ENCODE results near the gene PLCD3.

The PLCD3 gene

DNA sequence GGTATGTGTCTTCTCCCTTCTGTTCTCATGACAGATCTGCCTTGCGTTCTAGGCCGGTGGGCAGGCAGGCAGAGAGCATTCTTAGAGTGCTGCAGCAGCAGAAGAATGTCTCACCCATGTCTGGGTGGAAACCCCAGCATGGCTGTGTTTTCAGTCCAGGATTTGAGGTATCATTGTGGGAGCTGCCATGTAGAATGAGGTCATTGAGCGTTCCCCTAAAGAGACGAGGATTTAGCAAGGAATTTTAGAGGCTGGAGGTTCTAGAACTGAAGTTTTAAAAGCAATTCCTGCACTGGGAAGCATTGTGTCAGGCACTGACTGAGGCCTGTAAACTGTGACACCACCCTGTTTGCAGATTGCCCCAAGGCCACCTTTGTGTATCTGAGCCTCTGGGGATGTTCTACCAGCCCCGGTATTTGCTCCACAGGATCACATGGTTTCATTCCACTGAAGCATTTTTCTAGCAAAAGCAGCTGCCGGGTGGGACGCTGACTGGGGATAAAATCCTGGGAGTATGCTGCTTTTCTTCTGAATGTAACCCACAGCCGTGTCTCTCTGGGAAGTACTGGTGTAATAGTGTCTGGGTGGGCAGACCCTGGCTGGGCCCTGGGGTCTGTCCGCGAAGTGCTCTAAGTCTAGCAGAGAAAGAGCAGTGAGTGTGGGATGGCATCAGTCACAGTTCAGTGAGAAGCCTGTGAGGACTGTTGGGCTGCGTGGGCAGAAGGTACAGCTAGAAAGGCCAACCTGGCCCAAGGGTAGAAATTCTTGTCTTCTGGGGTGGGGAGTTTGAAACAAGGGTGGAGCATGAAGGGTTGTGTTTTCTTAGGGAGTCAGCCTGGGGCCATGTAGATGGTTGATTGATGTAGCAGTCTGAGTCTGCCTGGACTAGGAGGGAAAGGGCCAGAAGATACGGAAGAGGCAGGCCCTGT, 30.2 kb downstream of the PLCD3 start:
- DNase-seq = no peak

DNA sequence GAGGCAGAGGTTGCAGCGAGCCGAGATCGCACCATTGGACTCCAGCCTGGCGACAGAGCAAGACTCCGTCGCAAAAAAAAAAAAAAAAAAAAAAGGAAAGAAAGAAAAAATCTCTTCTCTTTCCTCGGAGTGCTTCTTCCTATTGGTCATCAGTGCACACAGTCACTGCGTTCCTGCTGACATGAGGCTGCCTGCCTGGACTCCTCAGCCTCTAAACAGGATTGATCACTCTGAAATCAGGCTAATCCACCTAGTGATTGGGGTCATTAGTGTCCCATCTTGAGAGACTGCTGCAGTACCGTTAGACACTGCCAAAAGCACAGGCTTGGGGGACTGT, 30.8 kb downstream of the PLCD3 start:
- no peak for DNase-seq

DNA sequence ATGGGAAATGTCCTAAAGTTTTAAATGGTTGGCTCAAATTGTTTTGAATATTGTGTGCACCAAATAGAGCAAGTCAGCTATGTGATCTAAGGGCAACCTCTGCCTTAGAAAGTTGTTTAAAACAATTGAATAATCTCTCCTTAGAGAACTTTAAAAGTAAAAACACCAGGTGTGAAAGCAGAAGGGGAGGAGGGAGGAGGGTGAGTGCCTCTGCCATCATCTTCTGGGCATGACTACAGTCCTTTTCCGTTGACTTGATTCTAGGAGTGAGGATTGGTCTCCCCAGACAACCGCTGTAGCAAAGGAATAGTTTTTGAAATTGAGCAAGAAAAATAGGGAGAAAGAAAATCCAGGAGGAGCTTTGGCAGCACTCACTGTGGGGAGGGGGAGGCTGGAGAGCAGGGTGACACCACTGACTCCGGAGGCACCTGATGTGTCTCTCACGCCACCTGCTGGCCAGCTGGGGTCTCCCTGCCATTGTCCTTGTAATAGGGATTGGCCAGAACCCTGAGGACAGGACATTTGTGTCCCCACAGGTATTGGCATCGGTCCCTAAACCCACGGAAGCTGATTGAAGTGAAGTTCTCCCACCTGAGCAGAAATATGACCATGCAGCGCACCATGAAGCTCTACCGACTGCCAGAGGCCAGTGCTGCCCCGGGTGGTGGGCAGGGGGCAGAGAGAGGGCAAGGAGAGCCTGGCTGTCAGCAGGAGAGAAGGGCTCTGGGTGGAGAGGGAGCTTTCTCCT, 33.3 kb downstream of the PLCD3 start:
- peak; percentile 45 for DNase-seq

DNA sequence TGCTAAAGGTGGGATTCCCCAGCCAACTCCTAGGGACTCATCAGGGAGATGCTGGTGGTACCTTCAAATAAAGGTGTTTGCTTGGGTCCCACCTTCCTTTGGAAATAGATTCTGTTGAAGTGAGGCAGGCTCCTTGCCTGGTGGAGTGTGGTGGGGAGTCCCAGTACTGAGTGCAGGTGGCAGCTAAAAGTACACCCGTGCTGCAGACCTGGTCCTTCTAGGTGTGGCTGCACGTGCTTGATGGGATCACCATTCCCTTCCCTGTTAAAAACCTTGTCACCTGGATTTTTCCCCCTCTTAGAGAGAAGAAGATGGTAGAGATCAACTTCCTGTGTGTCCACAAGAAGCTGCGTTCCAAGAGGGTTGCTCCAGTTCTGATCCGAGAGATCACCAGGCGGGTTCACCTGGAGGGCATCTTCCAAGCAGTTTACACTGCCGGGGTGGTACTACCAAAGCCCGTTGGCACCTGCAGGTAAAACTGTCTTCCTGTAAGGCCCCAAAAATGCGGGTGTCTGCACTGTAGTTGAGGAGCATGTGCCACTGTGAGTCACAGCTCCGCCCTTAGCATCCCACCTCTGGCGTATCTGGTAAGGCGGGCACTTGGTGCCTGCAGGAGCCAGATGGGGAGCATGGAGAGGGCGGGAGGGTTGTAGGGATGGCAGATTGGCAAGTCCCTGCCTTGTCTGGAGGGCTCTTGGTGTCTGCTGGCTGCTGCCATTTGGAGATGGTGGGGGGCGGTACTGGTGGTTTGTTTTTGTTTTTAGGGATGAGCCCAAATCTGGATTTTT, 34.0 kb downstream of the PLCD3 start:
- no peak for DNase-seq

DNA sequence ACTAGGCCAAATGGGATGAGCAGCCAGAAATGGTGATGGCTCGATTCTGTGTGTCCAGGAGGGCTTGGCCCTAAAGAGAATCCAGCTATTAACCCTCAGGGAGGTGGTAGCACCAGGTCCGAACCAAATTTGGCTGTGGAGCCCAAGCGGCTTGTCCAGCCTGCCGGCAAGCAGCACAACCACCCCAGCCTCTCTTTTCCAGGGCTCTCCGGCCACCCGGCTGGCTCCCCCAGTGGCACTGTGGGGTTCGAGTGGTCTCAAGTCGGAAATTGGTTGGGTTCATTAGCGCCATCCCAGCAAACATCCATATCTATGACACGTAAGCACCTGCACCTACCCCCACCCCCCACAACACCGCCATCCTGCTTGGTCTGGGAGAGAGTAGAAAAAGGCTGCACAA, 35.4 kb downstream of the PLCD3 start:
- no peak for DNase-seq

DNA sequence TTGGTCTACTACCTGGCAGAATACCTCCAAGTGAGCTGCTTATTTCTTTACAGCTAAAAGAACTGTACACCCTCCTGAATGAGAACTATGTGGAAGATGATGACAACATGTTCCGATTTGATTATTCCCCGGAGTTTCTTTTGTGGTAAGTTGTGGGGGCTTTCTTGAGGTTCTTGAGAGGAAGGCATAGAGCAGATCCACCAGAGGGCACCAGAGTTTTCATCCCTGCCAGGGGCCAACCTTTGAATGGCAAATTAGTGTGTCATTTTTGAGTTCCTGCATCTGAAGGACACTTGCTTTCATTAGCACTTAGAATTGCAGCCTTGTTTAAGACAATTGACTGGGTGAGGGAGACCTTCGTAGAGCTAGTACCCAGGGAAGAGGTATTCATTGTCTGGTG, 36.2 kb downstream of the PLCD3 start:
- DNase-seq = no peak

DNA sequence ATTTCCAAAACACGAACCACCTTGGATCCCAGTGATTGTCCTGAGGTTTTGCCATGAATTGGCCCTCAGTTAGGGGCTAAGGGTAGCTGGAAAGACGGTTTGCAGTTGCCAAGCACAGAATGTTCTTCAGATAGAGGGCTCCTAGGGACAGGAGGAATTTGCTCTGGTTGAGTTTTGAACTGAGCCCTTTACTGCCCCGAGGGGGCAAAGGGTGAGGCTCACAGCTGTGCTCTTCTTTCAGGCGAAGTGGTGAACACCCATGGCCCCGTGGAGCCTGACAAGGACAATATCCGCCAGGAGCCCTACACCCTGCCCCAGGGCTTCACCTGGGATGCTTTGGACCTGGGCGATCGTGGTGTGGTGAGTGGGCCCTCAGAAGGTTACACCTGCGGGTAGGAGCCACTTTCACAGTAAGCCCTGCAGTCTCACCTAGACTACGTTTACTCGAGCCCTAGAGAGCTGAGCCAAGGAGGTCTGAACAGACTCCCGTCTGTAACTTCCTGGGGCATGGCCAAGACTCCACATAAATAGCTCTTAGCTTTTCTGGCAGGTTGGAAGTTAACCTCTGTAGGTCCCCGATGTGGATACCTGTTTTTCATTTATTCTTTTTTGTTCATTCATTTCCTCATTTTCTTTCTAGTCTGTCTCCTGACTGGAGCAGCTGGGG, 38.7 kb downstream of the PLCD3 start:
- DNase-seq = no peak

DNA sequence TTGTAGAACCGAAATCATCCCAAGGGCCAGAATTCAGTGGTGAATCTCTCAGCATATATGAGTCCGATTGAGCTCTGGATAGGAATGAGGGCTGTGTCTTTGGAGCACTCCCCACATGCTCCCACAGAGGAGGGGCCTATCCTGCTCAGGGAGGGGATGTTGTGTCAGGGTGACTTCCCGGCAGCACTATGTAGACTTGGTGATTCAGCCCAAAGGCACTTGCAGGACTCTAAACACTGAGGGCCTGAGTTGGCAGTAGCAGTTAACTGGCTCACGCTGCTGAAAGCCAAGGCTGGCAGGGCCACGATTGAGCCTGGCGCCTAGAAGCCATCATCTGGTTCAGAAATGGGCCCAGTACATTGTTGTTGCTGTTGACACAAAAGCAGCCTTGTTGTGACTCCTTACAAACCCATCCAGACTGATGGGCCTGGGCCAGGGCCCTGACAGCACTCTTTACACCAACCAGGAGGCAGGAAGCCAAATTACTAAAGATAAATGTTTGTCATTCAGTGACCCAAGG, 39.3 kb downstream of the PLCD3 start:
- DNase-seq = no peak

DNA sequence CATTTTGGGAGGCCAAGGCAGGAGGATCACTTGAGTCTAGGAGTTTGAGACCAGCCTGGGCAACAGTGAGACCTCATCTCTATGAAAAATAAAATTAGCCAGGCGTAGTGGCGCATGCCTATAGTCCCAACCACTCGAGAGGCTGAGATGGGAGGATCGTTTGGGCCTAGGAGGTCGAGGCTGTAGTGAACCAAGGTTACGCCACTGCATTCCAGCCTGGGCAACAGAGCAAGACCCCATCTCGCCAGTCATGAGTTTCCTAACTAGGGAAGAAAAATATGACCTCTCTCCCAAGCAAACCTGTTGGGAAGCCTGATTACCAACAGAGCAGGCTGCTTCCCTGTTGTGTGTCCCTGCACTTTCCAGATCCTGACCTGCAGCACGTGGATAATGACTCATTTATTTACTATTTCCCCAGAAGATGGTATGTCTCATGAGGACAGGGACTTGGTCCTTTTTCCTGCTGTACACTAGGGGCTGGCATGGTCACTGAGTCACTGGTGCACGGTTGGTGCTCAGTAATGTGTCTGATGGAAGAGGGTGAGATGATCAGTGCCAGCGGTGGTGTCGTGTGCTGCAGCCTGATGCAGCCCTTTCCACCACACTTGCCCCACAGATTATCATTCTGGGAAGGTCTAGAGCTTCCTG, 40.4 kb downstream of the PLCD3 start:
- DNase-seq = no peak

DNA sequence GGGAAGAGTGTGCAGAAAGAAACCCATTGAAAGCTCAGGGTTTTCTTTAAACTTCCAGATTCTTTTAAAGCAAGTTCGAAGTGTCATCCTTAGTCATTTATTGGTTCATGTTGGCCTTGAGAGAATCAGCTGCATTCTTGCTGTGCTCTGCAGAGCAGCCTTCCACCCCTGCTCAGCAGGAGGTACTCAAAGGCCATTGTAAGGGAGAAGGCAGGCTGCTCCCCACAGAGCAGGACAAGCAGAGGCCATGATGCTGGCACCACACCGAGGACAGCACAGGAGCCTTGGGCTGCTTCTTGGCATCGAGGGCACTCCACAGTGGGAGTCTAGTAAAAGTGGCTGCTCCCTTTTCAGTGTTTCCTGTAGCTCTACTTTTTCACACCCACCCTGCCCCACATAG, 41.6 kb downstream of the PLCD3 start:
- DNase-seq = no peak

DNA sequence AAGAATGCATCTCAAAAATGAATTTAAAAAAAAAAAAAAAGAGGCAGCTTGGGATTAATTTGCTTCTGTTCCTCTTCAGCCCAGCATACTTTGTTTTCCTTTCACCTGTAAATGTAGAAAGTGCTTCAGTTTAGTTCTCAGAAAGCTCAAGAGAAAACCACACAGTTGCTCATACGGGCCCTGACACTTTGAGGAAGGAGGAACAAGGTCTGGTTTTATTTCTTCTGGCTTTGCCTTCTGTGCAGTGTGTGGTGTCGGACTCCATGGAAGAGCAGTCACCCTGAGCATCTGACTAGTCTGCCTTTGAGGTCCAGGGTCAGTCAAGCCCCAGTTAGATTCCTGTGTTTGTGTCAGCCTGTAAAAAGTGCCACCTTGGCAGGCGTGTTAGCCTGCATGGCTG, 43.6 kb downstream of the PLCD3 start:
- DNase-seq = no peak

DNA sequence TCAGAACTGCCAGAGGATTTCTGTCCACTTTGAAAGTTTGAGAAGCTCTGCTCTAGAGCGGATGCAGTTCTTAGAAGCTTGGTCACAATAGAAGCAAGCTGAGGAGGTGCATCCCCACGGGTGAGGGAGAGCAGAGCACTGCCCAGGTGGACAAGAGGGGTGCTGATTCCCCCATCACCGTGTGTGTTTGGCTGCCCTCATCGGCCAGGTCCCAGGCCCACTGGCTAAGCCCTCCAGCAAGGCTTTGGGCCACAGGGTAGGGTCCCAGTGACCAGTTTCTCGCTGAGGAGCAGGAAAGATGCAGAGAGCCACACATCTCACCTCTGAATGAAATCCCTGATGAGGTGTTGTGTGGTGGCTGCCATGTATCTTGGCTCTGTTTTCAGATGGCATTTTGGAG, 44.3 kb downstream of the PLCD3 start:
- DNase-seq = no peak

DNA sequence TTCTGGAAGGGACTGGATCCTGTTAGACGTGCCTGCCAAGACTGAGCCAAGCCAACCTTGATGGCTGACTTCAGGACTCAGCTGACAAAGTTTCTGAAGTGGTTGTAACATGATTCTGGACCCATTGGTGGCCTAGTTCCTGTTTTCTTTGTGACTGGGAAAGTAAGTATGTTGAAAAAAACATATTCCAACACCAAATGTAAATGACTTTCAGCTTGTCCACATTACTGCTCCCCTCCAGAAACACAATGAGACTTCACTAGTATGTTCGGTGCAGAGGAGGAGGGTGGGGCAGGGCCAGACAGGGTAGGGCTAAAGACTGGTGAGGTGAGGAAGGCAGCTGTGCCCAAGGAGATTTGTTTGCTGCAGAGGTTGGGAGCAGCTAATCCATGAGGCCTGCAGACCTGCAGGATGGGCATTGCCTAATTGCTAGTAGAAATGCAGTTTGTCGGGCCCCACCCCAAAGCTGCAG, 44.8 kb downstream of the PLCD3 start:
- no peak for DNase-seq

DNA sequence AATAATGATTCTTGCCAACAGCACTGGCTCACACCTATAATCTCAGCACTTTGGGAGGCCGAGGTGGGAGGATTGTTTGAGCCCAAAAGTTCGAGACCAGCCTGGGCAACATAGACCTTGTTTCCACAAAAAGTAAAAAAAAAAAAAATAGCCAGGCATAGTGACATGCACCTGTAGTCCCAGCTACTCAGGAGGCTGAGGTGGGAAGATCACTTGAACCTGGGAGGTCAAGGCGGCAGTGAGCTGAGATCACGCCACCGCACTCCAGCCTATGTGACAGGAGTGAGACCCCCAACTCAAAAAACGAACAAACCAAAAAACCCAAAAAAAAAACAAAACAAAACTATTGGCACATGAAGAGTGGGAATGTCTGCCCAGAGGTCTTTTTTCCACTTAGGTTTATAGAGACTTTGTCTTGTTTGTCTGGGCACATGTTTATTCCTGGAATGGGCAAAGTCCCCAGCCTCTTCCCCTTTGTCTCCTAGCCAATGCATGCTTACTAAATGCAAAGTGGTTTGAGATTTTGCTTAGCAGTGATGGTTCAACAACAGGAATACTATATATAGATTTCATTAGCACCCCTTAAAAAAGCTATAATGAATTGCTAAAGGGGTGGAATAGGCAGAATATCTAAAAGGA, 45.3 kb downstream of the PLCD3 start:
- DNase-seq = no peak

DNA sequence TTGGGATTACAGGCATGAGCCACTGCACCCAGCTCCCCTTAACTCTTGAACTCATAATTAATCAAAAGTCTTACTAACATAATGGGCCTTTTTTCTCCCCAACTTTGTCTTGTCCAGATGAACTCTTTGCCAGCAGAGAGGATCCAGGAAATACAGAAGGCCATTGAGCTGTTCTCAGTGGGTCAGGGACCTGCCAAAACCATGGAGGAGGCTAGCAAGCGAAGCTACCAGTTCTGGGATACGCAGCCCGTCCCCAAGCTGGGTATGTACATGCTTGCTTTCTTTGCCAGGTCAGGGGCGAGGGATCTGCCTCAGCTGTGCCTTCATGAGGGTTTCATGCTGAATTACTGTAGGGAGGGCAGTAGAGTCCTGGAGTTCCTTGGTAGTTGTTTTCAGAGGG, 45.9 kb downstream of the PLCD3 start:
- no peak for DNase-seq

DNA sequence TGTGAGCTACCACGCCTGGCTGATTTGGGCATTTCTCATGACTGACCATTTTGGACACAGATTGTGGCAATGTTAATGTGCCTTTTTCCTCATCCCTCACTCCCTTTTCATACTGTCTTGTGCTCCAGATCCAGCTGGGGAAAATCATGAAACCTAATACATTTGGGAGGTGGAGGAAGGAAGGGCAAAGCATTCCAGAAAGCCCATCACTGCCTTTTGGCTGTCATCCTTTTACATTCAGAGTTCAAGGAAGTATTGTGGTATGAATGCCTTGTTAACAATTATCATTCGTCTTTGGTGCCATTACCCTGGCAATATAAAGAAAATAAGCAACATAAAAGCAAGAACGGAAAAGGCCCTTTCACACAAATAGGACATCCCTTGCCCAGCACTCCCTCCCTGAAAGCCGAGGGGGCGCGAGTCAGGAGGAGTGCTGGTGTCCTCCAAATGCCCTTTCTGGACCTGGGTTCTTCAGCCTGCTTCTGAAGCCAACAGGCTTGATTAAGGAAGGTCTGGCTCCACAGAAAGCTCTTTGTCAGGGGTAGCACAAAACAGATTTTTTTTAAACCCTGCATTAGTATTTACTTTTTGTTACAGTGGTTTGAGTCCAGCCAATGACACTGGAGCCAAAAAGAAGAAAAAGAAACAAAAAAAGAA, 51.1 kb downstream of the PLCD3 start:
- DNase-seq = no peak

DNA sequence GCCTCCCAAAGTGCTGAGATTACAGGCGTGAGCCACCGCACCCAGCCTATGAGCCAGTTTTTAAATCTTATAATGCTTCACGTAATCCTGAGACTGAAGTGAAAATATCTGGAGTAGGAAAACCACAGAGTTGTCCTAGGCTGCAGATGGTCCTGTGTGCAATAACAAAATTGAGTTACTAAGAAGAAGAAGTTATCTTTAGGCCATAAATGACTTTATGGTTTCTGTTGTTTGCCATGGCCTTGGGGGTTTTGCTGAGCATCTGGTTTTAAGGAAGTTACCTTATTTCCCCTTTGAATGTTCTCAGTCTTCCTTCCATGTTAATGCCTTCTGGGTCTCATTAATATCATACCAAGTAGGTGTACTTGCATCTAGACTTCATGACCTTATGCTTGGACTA, 54.7 kb downstream of the PLCD3 start:
- DNase-seq = no peak

DNA sequence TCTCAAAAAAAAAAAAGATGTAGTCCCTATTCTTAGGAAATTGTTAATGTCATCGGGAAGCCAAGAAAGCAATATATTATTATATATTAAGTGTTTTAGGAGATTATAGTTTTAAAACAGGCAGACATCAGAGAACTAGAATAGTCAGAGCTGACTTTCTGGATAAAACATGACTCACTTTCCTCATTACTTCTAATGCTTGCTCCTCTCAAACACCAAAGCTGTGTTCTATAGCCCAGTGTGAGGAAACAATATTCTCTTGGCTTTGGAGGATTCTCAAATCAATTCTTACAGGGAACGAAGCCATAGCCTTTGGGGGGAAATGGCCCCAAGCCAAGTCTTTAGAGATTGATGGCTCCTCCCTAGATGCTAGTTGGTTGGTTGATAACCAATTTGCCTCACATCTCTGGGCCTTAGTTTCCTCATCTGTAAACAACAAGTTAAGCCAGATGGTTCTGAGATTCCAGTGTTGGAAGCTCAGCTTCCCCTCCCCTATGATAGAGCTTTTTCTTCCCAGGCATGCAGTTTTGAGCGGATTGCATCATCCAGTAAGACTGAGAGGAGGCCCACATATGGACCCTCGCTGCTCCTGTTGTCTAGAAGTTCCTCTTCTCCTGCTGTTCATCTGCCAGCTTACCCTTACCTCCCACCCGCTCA, 58.8 kb downstream of the PLCD3 start:
- DNase-seq = no peak

DNA sequence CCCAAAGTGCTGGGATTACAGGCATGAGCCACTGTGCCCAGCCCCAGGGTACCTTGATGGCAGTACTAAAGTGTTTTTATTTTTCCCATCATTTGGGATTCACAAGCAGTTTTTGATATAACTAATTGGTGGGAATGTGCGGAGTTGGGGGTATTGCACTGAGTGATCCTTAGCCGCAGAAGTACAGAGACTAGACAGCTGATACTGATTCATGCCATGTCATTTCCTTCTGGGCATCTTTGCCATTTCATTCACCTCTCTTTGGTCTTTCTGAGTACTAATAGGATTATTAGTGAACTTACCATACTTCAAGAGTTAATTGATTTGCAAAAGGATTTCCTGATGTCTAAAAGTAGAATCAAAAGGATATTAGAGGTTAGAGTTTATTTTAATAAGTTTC, 61.5 kb downstream of the PLCD3 start:
- DNase-seq = no peak

DNA sequence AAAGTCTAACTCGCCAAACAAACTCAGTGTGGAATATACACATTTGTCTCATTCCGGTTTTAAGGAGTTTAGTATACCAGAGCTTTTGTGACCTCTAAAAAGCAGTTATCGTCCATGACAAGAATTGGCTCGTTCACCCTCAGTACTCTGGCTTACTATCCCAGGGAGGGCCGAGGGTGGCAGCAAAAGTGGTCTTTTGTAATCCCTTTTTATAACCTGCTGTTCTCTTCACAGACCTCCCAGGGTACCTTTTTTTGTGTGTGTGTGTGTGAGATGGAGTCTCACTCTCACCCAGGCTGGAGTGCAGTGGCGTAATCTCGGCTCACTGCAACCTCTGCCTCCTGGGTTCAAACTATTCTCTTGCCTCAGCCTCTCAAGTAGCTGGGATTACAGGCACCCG, 62.3 kb downstream of the PLCD3 start:
- DNase-seq = no peak

DNA sequence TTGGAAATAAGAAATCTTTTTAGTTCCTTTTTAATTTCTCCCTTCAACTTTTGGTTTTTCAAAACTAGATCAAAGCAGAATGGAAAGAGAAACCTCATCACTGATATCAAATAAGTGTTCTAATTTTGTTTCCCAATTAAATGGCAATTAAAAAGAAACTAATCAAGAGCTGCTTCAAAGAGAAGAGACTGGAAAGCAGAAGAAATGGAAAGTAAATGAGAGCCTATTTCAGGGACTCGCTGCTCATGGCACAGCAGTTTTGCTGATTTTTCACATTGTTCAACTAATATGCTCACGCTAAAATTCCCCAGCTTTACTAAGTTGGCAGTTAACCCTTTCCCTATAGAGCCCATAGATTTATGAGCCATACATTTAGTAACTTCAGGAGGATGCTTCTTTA, 64.7 kb downstream of the PLCD3 start:
- DNase-seq = no peak

Measured in KG1 (cell line).